ENCODE measurements around the gene KCMF1. TPM values are rescaled to one million over a fixed set of nuclear protein-coding genes. Genes with fewer than 3 reads are reported as not detected.
A peak's percentile ranks its signal among the peaks of the same experiment; 100 is the strongest.

KCMF1 gene
- total and polyA plus RNA-seq, 10 of the 15 experiments (the other 5 are each of a cell fraction or from before 2014, with no cell fraction given) = 8.4 to 124 (median 43.0) TPM

DNA sequence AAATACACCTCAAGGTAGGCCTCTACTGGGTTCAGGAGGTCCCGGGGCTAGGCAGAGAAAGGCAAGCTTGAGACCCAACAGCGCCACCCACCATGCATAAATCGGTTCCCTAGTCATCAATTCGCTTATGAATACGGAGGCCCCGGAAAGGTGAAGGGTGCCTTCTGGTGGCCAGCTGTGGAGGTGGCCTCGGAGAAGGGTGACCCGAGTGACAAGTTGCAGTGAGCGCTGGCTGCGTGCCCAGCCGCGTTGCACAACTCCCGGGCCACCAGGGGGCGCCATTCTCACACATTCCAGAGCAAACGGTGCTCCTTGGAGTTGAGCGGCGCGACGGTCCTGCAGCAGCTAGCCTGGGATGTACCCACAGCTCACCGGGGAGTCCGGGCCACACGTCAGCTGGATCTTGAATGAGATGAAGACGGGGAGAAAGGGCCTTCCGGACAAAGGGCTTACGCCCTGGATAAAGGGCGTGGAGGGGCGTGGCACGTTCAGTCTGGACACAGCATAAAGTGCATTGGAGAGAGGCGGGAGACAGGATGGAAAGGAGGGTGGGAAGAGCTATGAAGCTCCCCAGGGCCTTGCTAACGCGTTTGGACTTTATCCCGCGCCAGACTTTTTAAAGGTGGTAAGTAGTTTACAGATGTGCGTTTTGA lies 45.1 kb upstream of the KCMF1 start (continued):
- TF ChIP-seq LARP7 (IDR thresholded peaks at IDR 0.05) (peak; percentile 97), CTCF (IDR thresholded peaks at IDR 0.05 in 2 of 3, conservative IDR thresholded peaks at IDR 0.05 in 1 of 3; ENCODE audit: control insufficient read depth in 2 of 3, extremely low read depth in 1 of 3, insufficient read depth in 1 of 3, low read depth in 3 of 3, low read length in 3 of 3) (peak; percentile 97 to 100 (median 100); a peak in 5 of 6 replicates), SKIL (IDR thresholded peaks at IDR 0.05; ENCODE audit: low read depth, poor library complexity, severe bottlenecking) (peak; percentile 75), ZSCAN29 (IDR thresholded peaks at IDR 0.05) (peak; percentile 92), EED (IDR thresholded peaks at IDR 0.05; ENCODE audit: low read depth) (peak; percentile 88), STAT1 (conservative IDR thresholded peaks at IDR 0.05) (no peak), RB1 (IDR thresholded peaks at IDR 0.05; ENCODE audit: borderline replicate concordance) (peak; percentile 84; the same call in 1 of the 2 replicates), ZNF274 (IDR thresholded peaks at IDR 0.05; ENCODE audit: insufficient read depth, insufficient read length) (no peak), MYC (IDR thresholded peaks at IDR 0.05; ENCODE audit: insufficient read depth, insufficient read length, insufficient replicate concordance, low read length, severe bottlenecking) (peak; percentile 43), TAF1 (IDR thresholded peaks at IDR 0.05; ENCODE audit: borderline replicate concordance, low read depth, low read length) (no peak), RAD21 (IDR thresholded peaks at IDR 0.05; ENCODE audit: insufficient read depth, low read depth, low read length) (peak; percentile 89), FOS (IDR thresholded peaks at IDR 0.05; ENCODE audit: borderline replicate concordance, extremely low read depth, insufficient read length) (no peak), RCOR1 (conservative IDR thresholded peaks at IDR 0.05; ENCODE audit: low read depth, low read length) (0 out of 2 replicates have a peak, but pooled peaks have one; percentile 20), ZNF24 (IDR thresholded peaks at IDR 0.05) (0 out of 2 replicates have a peak, but pooled peaks have one; percentile 74), SP1 (IDR thresholded peaks at IDR 0.05; ENCODE audit: low read depth, low read length) (peak; percentile 42), IKZF1 (conservative IDR thresholded peaks at IDR 0.05) (peak; percentile 98), ZNF687 (IDR thresholded peaks at IDR 0.05) (peak; percentile 64)
- TF ChIP-seq, protein P1, sequence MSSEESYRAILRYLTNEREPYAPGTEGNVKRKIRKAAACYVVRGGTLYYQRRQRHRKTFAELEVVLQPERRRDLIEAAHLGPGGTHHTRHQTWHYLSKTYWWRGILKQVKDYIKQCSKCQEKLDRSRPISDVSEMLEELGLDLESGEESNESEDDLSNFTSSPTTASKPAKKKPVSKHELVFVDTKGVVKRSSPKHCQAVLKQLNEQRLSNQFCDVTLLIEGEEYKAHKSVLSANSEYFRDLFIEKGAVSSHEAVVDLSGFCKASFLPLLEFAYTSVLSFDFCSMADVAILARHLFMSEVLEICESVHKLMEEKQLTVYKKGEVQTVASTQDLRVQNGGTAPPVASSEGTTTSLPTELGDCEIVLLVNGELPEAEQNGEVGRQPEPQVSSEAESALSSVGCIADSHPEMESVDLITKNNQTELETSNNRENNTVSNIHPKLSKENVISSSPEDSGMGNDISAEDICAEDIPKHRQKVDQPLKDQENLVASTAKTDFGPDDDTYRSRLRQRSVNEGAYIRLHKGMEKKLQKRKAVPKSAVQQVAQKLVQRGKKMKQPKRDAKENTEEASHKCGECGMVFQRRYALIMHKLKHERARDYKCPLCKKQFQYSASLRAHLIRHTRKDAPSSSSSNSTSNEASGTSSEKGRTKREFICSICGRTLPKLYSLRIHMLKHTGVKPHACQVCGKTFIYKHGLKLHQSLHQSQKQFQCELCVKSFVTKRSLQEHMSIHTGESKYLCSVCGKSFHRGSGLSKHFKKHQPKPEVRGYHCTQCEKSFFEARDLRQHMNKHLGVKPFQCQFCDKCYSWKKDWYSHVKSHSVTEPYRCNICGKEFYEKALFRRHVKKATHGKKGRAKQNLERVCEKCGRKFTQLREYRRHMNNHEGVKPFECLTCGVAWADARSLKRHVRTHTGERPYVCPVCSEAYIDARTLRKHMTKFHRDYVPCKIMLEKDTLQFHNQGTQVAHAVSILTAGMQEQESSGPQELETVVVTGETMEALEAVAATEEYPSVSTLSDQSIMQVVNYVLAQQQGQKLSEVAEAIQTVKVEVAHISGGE (CRISPR knock-in tag; IDR thresholded peaks at IDR 0.05) = no peak
